ENCODE measurements around the gene WASHC4.

GRCh38 chr12:105158876-105159275 lies 51.3 kb downstream of the WASHC4 start:
- no peak for TF ChIP-seq CTCF (conservative IDR thresholded peaks at IDR 0.05; ENCODE audit: low read depth, low read length)
- TF ChIP-seq EZH2 (IDR thresholded peaks at IDR 0.05; ENCODE audit: low read length, unreplicated experiment): no peak
- TF ChIP-seq EZH2phosphoT487 (IDR thresholded peaks at IDR 0.05; ENCODE audit: borderline replicate concordance, low read length): no peak
